ENCODE results near the gene BPIFB2.
A peak's percentile ranks its signal among the peaks of the same experiment; 100 is the strongest.

BPIFB2 gene

GRCh38 chr20:32965115-32965514, 42.4 kb upstream of the BPIFB2 start:
- Histone ChIP-seq H3K27ac (no peak overlapping the region), H3K36me3 (ENCODE audit: insufficient read depth) (no peaks in the 10 kb centered on the region), H3K9ac (no peak overlapping the region), H4K20me1 (ENCODE audit: insufficient read depth) (no peaks in the 10 kb centered on the region), H3K4me3 (IDR thresholded peaks at IDR 0.05; ENCODE audit: insufficient read depth, low read depth, low read length) (no peak overlapping the region), H3K79me2 (ENCODE audit: insufficient read depth, low read depth) (no peaks in the 10 kb centered on the region), H2AFZ (ENCODE audit: low read depth) (no peak overlapping the region), H3K4me2 (no peak overlapping the region), H3K4me1 (ENCODE audit: low read depth, poor library complexity, severe bottlenecking) (peaks cover 14% of the 10 kb centered on the region), H3K27me3 (ENCODE audit: insufficient read depth, low read depth) (no peaks in the 10 kb centered on the region)
- TF ChIP-seq CTCF (conservative IDR thresholded peaks at IDR 0.05; ENCODE audit: low read depth, low read length) = no peak

- no peaks in the 10 kb centered on the region for H3K36me3 ChIP-seq (ENCODE audit: insufficient read depth)
- H3K79me2 ChIP-seq (ENCODE audit: insufficient read depth, low read depth) = no peaks in the 10 kb centered on the region
- H3K27me3 ChIP-seq (ENCODE audit: insufficient read depth, low read depth) = no peaks in the 10 kb centered on the region
- no peak overlapping the region for H3K4me2 ChIP-seq
- H3K27ac ChIP-seq = no peak overlapping the region
- no peaks in the 10 kb centered on the region for H4K20me1 ChIP-seq (ENCODE audit: insufficient read depth)
- H3K4me1 ChIP-seq (ENCODE audit: low read depth, poor library complexity, severe bottlenecking) = peaks cover 14% of the 10 kb centered on the region
- H3K4me3 ChIP-seq (IDR thresholded peaks at IDR 0.05; ENCODE audit: insufficient read depth, low read depth, low read length) = no peak overlapping the region
- no peak for TF ChIP-seq CTCF (conservative IDR thresholded peaks at IDR 0.05; ENCODE audit: low read depth, low read length)
- no peak overlapping the region for H2AFZ ChIP-seq (ENCODE audit: low read depth)
- no peak overlapping the region for H3K9ac ChIP-seq
These were observed 41.7 kb upstream of the BPIFB2 start for GRCh38 chr20:32965581-32966373.

- Histone ChIP-seq H3K4me3 (IDR thresholded peaks at IDR 0.05; ENCODE audit: insufficient read depth, low read depth, low read length) (no peak overlapping the region), H3K79me2 (ENCODE audit: insufficient read depth, low read depth) (no peaks in the 10 kb centered on the region), H3K27ac (no peak overlapping the region), H3K4me2 (no peak overlapping the region), H4K20me1 (ENCODE audit: insufficient read depth) (no peaks in the 10 kb centered on the region), H2AFZ (ENCODE audit: low read depth) (no peak overlapping the region), H3K36me3 (ENCODE audit: insufficient read depth) (no peaks in the 10 kb centered on the region), H3K4me1 (ENCODE audit: low read depth, poor library complexity, severe bottlenecking) (peaks cover 20% of the 10 kb centered on the region), H3K27me3 (ENCODE audit: insufficient read depth, low read depth) (no peaks in the 10 kb centered on the region), H3K9ac (no peak overlapping the region)
- TF ChIP-seq CTCF (conservative IDR thresholded peaks at IDR 0.05; ENCODE audit: low read depth, low read length) = no peak
These were observed 41.1 kb upstream of the BPIFB2 start for GRCh38 chr20:32966382-32966781.

DNA sequence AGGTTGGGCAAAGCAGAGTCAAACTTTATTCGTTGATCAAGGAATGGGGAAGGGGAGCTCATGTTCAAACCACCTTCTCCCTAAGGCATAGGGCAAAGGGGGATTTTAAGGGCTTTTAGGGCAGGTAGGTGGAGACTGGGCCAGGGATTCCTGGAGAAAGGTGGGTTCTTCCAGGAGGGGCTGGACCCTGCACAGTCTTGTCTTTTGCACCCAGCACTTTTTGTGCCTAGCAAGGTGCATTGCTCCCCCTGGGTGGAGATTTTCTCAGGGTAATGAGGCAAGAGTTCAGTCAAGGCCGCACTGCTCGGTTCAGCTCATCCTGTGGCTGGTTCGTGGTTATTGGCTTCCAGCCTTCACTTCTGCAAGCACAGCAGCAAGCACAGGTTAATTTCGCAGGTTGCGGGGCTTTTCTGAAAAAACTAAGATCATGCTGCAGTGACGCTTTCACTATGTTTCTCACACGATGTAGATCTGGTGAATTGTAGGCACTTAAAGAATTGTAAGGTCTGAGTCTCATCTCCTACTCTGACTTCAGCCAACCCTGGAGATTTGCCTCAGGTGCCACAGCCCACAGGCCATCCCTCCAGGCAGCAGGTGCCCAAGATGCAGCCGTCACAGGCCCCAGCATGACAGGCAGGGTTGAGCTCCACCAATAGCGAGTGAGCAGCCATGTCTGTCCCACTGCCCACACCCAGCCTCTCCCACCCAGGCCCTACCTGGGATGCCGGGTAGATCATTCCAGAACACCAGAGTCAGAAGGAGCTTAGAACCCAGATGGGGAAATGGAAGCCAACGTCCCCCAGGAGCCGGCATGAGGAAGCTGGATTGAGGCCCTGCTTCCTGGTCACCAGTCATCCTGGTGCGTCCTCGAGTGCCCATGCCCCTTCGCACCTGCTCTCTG, 40.4 kb upstream of the BPIFB2 start:
- no peak overlapping the region for H3K4me3 ChIP-seq (IDR thresholded peaks at IDR 0.05; ENCODE audit: insufficient read depth, low read depth, low read length)

More for the DNA sequence above, 40.4 kb upstream of the BPIFB2 start:
- no peak overlapping the region for H3K9ac ChIP-seq
- H3K27me3 ChIP-seq (ENCODE audit: insufficient read depth, low read depth) = no peaks in the 10 kb centered on the region
- H3K36me3 ChIP-seq (ENCODE audit: insufficient read depth) = no peaks in the 10 kb centered on the region
- H4K20me1 ChIP-seq (ENCODE audit: insufficient read depth) = no peaks in the 10 kb centered on the region
- peaks cover 27% of the 10 kb centered on the region for H3K4me1 ChIP-seq (ENCODE audit: low read depth, poor library complexity, severe bottlenecking)
- H2AFZ ChIP-seq (ENCODE audit: low read depth) = no peak overlapping the region
- H3K27ac ChIP-seq = no peak overlapping the region; the same call in 1 of the 2 replicates
- TF ChIP-seq CTCF (conservative IDR thresholded peaks at IDR 0.05; ENCODE audit: low read depth, low read length) = no peak
- no peaks in the 10 kb centered on the region for H3K79me2 ChIP-seq (ENCODE audit: insufficient read depth, low read depth)
- peak overlapping the region; percentile 4; the same call in 1 of the 2 replicates for H3K4me2 ChIP-seq

Data from KMS-11 (cell line).